Activated T-cell treated with anti-CD3 and anti-CD28 coated beads, Interleukin-2, amount 50 U/mL, for 1 hour (primary cell): Measurements from ENCODE around the gene PRSS36.
"Not testable (repeated sequence)": the region's sequence is repeated elsewhere in the genome, so short reads cannot be mapped to it uniquely, and the experiment has no call there.

ENCODE experiments used
- DNase-seq: peaks from one replicate; pipeline ENCODE4 v3.0.0-alpha.2; 2020

PRSS36 gene

GRCh38 chr16:31149894-31150890 lies at the start of gene PRSS36:
TSS of gene PRSS36 (minus strand) at chr16:31150066. CDS start at chr16:31150035, 31 bp downstream.
- no peak for DNase-seq

GRCh38 chr16:31199430-31200041 lies 49.7 kb upstream of the PRSS36 start:
- DNase-seq = no peak

GRCh38 chr16:31198207-31198882 lies 48.5 kb upstream of the PRSS36 start:
- DNase-seq = no peak

- DNase-seq = no peak
These were observed 46.6 kb upstream of the PRSS36 start for GRCh38 chr16:31196324-31197088.

- not testable (repeated sequence) for DNase-seq
These were observed 46.0 kb upstream of the PRSS36 start for GRCh38 chr16:31195861-31196260.

- no peak for DNase-seq
These were observed 45.0 kb upstream of the PRSS36 start for GRCh38 chr16:31194898-31195297.

GRCh38 chr16:31193874-31194273 lies 44.0 kb upstream of the PRSS36 start:
- no peak for DNase-seq

GRCh38 chr16:31192856-31193642 lies 43.2 kb upstream of the PRSS36 start:
- no peak for DNase-seq

GRCh38 chr16:31191697-31192428 lies 42.0 kb upstream of the PRSS36 start:
- DNase-seq = no peak

GRCh38 chr16:31190818-31191444 lies 41.1 kb upstream of the PRSS36 start:
- no peak for DNase-seq

- DNase-seq = no peak
These were observed 40.2 kb upstream of the PRSS36 start for GRCh38 chr16:31190061-31190460.

GRCh38 chr16:31189412-31189778 lies 39.5 kb upstream of the PRSS36 start:
- DNase-seq = no peak

- no peak for DNase-seq
These were observed 38.9 kb upstream of the PRSS36 start for GRCh38 chr16:31188450-31189411.

GRCh38 chr16:31187808-31188189 lies 37.9 kb upstream of the PRSS36 start:
- no peak for DNase-seq

- no peak for DNase-seq
These were observed 37.3 kb upstream of the PRSS36 start for GRCh38 chr16:31186930-31187807.

GRCh38 chr16:31186176-31186575 lies 36.3 kb upstream of the PRSS36 start:
- DNase-seq = no peak

GRCh38 chr16:31185339-31185738 lies 35.5 kb upstream of the PRSS36 start:
- DNase-seq = no peak

- DNase-seq = no peak
These were observed 35.0 kb upstream of the PRSS36 start for GRCh38 chr16:31184888-31185287.
